HG03571 (cell line): ENCODE measurements around the gene RARG.

Source experiments
- ATAC-seq: cut with Tn5 transposase; IDR thresholded peaks from one replicate; pipeline ENCODE4 v1.9.1; 2021; ENCODE audit not compliant: unreplicated experiment

The RARG gene

DNA sequence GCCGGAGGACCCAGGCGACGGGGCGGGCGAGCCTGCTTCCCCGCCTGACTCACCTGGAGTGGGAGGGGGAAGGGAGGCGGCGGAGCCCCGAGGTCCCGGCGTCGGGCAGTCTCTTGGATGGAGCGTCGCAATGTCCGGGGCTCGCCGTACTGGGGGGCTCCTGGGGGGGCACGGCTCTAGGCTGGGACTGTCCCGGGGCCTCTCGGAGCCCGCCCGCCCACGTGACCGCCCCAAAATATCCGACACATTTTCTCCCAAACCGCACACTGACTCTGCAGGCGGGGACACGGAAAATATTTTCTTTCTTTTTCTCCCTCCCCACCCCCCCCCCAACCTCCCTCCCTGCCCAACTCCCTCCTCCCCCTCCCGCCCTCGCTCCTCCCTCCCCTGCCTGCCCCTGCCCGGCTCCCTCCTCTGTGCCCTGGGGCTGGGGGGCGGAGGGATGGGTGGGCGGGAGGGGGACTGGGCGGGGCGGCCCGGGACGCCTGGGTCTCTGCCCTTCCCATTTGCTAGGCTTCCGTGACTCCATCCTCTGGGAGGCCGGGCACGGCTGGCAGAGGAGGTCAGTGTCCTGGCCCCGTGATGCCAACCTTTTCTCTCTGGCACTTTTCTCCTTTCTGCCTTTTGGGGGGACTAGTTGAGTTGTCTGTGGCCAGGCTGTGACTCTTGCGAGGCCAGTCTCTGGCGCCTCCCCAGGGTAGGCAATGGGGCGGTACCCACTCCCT is at the start of gene RARG:
RARG (minus strand) TSS at position 289 of the 725 bp plus-strand sequence. CDS start 4,664 bp downstream, outside the sequence.
- ATAC-seq: no peak

DNA sequence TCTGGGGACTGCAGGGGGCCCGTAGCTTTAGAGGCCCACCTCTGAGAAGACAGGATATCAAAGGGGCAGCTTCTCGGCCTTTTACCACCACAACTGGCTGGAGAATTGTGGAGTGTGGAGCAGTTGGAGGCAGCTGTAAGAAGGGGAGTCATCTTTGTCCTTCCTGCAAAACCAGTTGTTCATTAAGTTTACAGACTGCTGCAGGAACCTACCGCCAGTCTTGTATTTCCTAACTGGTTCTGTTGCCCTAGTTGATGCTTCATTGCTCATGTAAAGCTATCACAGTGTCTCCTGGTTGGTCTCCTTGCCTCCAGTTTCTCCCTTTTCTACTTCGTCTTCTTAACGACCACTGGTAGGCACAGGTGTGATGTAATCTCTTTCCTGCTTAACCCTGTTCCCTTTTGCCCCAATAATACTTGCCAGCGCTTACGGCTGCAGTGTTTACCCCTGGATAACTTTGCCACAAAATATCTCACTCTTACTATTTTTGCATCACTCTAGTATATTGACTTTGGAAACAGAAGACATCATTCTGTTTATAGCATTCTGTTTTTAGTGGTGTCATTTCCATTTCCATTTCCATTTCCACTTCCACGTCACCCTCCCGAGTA is 48.0 kb upstream of the RARG start:
- no peak for ATAC-seq

DNA sequence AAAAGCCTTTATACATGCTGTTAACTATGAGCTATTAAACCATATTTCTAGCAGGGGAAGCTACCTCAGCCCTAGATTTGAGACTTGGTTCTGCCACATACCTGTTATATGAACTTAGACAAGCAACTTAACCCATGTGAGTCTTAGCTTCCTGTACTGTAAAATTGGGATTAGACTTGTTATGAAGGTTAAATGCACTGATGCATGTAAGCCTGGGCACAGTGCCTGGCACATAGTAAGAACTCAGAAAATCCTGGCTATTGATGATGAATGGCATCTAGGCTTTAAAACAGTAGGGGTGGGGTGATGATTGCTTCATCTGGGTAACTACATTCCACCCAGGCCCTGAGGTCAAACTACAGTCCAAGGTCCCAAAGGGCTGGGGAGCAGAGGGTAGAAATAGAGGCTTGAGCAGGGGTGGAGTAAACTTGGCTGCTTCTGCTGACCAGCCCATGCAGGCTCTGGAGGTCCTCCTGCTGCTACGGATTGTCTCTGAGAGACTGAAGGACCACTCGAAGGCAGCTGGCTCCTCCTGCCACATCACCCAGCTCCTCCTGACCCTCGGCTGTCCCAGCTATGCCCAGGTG is 47.4 kb upstream of the RARG start:
- no peak for ATAC-seq

DNA sequence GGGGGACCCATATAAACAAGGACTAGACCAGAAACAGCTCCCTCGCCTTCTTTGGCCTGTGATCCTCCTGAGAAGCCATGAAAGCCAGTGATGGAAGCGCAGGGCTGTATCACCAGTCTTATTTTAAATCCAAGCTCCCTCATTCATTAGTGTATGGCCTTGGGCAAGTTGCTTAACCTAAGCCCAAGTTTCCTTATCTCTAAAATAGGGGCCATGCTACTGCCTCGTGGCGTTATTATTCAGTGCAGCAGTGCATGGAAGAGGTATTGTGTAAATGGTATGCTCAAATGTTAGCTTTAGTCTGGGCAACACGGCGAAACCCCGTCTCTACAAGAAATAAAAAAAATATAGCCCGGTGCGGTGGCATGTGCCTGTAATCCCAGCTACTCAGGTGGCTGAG is 46.0 kb upstream of the RARG start:
- ATAC-seq: no peak

DNA sequence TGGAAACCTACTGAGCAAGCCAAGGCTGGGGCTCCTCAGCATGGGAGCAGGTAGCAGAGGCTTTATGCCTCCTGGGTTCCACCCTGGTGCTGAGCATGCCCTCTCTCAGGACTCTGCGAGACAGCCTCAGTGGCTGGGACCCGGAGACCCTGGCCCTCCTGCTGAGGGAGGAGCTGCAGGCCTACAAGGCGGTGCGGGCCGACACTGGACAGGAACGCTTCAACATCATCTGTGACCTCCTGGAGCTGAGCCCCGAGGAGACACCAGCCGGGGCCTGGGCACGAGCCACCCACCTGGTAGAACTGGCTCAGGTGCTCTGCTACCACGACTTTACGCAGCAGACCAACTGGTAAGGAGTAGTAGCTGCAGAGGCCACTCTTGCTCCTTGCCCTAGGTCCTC is 44.5 kb upstream of the RARG start:
- no peak for ATAC-seq

DNA sequence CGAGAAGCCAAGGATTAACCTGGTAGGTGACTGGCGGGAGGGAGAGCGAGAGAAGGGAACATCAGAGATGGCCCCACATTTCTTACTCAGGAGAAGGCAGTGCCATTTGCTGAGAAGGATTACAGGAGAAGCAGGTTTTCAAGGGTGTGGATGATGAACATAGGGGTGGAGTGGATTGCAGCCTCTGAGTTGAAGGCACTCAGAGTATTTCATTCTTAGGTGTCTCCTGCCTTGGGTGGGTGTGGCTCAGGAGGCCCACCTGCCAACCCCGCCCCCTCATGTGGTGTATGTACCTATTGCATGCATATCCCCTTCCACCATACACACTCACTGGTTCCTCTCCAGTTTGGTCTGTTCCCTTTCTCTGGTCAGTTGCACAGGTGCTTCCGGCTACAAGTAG is 42.4 kb upstream of the RARG start:
- no peak for ATAC-seq

DNA sequence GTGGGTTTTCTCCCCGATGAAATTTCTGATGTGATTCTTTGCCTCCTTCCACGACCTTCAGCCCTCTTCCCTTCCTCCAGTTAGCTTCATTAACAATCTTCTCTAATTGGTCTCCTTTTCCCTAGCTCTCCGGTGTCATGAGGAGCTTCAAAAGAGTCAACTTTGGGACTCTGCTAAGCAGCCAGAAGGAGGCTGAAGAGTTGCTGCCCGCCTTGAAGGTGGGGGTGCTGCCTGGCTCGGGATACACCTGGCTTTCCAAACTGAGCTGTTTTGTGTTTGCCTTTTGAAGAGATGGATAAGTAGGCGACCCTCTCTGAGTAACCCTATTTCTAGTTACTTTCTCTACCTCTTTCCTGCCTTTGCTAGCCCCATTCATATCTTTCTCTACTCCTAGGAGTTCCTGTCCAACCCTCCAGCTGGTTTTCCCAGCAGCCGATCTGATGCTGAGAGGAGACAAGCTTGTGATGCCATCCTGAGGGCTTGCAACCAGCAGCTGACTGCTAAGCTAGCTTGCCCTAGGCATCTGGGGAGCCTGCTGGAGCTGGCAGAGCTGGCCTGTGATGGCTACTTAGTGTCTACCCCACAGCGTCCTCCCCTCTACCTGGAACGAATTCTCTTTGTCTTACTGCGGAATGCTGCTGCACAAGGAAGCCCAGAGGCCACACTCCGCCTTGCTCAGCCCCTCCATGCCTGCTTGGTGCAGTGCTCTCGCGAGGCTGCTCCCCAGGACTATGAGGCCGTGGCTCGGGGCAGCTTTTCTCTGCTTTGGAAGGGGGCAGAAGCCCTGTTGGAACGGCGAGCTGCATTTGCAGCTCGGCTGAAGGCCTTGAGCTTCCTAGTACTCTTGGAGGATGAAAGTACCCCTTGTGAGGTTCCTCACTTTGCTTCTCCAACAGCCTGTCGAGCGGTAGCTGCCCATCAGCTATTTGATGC is 36.9 kb upstream of the RARG start:
- ATAC-seq: peak; percentile 22

DNA sequence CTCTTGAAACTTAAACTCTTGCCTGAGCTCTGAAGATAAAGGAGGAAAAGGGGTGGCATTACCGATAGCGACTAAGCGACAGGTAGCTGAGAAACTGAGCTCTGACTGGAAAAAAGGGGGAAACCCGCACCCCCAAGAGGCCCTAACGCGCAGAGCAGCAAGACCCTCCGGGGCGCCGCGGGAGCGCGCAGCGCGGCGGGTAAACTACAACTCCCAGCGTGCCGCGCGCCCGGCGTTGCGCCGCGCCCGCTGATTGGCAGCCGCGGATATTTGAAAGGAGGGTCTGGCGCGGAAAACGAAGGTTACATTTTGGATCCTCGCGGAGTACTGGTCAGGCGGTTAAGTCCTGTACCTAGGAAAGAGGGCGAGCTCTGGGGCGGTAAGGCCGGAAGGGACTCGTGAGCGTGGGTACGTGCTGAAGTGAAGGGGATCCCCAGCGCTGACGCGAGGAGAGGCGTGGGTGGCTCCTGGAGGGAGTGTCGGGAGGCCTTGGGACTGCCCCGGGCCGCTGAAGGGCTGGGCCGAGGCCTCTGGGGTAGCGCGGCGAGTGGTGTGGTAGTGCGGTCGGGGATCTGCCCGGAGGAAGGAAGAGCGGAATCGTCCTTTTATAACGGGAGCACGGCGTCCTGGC is 36.1 kb upstream of the RARG start, which contains the start of gene ESPL1:
ESPL1 (plus strand) TSS at position 301 of the 631 bp plus-strand sequence. CDS start 468 bp downstream, outside the sequence.
- peak; percentile 69 for ATAC-seq

DNA sequence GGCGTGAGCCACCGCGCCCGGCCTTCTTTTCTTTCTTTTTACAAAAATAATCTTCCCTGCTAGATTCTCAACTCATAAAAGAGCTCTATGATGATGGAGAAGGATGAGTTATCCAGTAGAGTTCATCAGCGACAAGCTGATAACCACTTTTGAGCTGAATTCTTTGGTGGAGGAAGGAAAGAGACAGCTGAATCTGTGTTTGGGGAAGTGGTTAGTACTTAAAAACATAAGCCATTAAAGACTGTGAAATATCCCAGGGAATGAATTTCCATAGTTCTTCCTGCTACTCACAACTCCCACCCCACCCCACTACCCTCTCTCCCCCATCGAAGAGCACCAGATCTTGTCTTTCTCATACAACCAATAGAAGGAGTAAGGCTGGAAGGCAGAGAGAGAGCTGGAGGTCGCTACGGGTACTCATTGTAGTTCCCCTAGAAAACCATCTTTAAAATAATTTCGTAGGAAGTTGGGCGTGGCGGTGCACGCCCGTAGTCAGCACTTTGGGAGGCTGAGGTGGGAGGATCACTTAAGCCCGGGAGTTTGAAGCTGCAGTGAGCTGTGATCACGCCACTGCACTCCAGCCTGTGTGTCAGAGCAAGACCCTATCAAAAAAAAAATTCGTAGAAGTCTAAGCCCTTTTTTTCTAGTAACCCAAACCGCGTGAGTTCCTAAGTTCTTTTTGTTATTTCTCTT is 35.4 kb upstream of the RARG start:
- no peak for ATAC-seq

DNA sequence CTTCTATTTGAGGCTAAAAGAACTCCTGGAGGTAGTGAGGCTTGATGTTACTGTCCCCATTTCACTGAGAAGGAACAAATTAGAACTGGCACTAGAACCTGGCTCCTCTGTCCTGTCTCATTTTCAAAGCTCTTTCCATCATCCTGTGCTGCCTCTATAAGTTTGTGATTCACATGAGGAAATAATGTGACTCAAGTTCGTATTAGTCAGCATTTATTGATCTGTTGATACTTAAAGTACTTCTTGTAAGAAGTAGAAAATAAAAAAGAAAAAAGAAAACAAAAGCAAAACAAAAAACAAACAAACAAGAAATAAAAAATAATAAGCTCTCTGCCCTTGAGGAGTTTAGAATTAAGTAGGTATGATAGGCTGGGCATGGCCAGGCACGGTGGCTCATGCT is 33.8 kb upstream of the RARG start:
- ATAC-seq: no peak

DNA sequence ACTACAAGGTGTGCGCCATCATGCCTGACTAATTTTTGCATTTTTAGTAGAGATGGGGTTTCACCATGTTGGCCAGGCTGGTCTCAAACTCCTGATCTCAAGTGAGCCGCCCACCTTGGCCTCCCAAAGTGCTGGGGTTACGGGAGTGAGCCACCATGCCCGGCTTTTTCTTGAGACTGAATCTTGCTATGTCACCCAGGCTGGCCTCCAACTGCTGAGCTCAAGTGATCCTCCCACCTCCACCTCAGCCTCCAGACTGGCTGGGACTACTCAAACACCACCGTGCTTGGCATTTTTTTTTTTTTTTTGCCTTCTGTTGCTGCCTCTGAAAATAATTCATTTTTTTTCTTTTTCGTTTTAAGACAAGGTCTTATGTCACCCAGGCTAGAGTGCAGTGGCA is 27.9 kb upstream of the RARG start:
- ATAC-seq: no peak

DNA sequence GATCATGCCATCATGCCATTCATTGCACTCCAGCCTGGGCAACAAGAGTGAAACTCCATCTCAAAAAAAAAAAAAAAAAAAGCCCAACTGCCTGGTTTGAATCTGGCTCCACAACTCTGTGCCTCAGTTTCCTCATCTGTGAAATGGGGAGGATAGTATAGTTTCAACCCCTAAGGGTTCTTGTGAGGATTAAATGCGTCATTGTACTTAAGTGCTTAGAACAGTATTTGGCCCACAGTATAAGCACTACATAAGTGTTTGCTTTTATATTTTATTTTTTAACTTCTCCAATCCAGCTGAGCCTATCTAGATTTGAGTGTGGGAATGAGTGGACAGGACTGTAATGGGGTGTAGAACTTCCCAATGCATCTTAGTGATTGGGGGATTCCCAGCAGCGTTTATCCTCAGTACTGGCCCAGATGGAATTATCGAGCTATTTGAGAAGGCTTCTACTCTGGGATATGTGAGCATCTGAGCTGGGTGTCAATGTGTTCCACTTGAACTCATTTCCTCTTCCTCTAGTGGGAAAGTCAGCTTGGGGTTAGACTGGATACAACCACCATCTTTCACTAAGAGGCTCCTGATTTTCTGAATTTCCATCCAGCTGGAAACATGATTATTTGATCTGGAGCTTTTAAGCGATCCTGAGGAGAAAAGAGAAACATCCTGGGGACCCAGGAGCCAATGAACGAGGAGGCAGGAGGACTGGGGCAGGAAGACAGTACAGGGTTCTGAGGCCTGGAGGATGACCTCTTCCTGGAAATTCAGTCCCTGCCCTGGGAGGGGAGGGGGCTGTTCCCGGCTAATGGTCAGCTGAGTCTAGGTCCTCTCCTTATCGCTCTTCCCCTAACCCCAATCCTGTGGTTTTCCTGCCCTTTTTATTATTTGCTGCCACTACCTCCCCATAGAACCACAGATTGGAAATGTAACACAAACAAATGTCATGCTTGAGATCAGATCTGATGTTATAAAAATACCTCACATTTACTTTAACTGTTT is 26.8 kb upstream of the RARG start:
- ATAC-seq: no peak

DNA sequence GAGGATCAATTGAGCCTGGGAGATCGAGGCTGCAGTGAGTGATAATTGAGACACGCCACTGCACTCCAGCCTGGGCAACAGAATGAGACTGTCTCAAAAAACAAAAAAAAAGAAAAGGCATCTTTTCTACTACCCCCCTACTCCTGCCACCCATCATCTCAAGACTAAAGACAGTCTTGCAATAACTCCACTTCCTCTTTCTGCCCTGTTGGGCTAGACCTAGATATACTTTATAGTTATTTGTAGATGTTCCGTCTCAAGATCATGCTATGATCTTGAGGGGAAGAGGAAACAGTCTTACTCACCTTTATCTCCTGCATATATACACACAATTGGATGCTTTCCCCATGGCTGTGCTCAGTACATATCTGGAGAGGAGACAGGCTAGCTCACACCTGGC is 24.0 kb upstream of the RARG start:
- no peak for ATAC-seq

DNA sequence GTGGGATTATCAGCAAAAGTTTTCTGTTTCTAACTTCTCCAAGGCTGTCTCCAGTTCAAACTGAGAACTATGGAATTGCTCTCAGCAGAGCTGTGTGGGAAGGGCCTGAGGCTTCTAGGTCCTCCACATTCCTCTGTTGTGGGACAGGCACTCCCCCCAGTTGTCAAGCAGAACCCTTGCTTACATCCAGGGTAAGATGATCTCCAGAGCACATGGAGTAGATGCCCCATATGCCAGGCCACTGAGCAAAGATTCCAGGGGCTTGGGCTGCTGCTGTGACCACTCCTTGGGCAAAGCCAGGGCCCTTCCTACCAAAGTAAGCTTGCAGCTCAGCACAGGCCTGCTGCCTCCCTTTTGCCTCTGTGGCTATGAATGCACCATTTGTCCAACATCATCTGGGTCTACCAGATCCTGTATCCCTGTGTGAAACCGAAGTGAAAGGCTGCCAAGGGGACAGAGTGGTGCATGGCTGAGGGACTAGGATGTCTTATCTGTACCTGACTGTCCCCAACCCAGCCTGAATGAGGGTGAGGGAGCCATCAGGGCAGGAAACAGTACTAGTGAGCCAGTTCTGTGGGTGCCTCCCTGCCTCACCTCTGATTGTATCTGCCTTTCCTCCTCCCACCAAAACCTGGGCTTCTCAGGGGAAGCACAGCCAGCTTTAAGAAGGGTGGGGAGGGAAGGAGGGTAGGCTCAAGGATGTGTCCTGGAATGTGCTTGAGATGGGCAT is 23.0 kb upstream of the RARG start:
- no peak for ATAC-seq

DNA sequence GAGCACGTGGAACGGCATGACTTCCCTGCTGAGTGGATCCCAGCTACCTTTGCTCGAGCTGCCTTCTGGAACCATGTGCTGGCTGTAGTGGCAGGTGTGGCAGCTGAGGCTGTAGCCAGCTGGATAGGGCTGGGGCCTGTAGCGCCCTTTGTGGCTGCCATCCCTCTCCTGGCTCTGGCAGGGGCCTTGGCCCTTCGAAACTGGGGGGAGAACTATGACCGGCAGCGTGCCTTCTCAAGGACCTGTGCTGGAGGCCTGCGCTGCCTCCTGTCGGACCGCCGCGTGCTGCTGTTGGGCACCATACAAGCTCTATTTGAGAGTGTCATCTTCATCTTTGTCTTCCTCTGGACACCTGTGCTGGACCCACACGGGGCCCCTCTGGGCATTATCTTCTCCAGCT is 21.3 kb upstream of the RARG start:
- ATAC-seq: no peak

DNA sequence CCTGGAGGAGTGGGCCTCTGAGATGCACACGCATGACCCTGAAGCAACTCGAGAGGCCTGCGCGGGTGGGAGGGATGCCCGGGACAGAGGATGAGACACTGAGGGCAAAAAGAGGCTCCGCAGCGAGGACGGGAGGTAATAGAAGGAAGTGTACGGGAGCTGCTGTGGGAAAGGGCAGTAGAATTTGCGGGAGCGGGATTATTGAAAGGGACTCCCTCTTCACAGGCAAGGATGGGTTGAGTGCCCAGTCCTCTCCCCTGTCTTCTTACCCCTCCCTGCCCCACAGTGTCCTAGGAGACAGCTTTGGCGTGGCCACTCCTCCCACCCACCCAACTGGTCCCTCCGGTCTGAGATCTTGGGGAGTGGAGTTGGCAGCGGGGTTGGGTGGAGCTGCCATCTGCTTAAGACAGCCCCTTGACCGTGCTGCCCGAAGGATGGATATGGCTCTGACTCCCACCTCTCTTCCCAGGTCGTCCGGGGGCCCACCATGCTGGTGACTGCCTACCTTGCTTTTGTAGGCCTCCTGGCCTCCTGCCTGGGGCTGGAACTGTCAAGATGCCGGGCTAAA is 20.4 kb upstream of the RARG start:
- no peak for ATAC-seq

DNA sequence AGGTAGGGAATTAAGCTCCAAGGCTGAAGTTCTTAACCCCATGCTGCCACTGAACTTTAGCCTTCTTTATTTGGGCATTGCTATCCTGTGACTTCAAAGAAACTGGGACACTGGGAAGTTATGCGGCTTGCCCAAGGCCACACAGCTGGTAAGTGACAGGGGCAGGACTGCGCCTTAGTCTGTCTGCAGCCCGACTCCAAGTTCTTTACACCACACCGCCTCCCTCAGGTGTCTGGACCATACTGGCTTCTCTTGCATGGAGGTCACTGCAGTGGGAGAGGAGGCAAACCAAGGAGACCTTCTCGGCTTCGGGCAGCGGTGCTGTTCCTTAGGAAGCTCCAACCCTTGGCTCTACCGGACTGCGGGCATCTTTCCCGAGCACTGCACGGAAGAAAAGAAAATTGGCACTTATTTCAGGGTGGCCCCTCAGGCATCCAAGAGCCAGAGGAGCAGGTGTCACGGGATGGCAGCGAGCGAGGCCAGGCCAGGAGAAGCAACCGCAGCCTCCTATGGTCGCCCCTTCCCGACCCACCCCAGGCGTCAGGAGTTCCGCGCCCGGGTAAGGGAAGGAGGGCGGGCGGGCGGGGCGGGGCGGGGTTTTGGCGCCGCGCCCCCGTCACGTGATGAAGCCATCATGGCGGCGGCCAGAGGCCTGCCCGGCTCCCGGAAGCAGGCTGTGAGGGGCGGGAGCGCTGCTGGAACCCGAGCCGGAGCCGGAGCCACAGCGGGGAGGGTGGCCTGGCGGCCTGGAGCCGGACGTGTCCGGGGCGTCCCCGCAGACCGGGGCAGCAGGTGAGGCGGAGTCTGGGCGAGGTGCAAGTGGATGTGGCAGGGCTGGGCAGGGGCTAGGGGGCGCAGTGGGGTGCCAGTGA is 19.7 kb upstream of the RARG start:
- peak; percentile 59 for ATAC-seq
